ENCODE data around the gene CNBP.

DNA sequence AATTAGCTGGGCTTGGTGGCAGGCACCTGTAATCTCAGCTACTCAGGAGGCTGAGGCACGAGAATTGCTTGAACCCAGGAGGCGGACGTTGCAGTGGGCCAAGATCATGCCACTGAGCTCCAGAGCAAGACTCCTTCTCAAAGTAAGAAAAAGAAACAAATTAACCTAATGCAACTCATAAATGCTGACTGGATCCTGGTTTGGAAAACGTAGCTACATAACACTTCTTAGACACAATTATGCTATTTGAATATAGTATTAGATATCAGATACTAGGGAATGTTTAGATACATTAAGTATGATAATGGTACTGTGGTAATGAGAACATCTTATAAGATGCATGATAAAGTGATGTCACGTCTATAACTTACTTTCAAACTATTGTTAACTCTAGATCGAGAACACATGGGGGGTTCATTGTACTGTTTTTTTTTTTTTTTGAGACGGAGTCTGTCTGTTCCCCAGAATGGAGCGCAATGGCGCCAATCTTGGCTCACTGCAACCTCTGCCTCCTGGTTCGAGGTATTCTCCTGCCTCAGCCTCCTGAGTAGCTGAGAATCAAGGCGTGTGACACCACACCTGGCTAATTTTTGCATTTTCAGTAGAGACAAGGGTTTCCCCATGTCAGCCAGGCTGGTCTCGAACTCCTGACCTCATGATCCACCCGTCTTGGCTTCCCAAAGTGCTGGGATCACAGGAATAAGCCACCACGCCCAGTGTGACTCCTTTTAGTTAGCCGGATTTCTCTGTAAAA lies 16.9 kb downstream of the CNBP start:
- TF ChIP-seq, protein P1, sequence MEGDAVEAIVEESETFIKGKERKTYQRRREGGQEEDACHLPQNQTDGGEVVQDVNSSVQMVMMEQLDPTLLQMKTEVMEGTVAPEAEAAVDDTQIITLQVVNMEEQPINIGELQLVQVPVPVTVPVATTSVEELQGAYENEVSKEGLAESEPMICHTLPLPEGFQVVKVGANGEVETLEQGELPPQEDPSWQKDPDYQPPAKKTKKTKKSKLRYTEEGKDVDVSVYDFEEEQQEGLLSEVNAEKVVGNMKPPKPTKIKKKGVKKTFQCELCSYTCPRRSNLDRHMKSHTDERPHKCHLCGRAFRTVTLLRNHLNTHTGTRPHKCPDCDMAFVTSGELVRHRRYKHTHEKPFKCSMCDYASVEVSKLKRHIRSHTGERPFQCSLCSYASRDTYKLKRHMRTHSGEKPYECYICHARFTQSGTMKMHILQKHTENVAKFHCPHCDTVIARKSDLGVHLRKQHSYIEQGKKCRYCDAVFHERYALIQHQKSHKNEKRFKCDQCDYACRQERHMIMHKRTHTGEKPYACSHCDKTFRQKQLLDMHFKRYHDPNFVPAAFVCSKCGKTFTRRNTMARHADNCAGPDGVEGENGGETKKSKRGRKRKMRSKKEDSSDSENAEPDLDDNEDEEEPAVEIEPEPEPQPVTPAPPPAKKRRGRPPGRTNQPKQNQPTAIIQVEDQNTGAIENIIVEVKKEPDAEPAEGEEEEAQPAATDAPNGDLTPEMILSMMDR (optimal IDR thresholded peaks at IDR 0.05 in 1 of 3, IDR thresholded peaks at IDR 0.05 in 1 of 3, conservative IDR thresholded peaks at IDR 0.05 in 1 of 3; ENCODE audit: extremely low read depth in 1 of 3, insufficient read depth in 2 of 3, low read length in 3 of 3): no peak
- no peak for TF ChIP-seq EZH2 (IDR thresholded peaks at IDR 0.05; ENCODE audit: low read length)

All from keratinocyte (primary cell).